Activated CD4-positive, alpha-beta T cell treated with anti-CD3 and anti-CD28 coated beads, Interleukin-2, amount 10 ng/mL, durations not matched to agents 7 days and 5 days (primary cell): Measurements from ENCODE around the gene RBM14. TPM values are rescaled to one million over a fixed set of nuclear protein-coding genes. Genes with fewer than 3 reads are reported as not detected.
A peak's percentile ranks its signal among the peaks of the same experiment; 100 is the strongest.

Experiments
- CTCF ChIA-PET: fragments of 350-600 bp; sonication (Branson Sonifier 250); formaldehyde crosslinking; loops from one replicate; lab custom pipeline; 2021; ENCODE audit warnings: antibody characterized with exemption; lab: Charles Lee
- POLR2A ChIA-PET: fragments of 350-600 bp; sonication (Branson Sonifier 250); formaldehyde crosslinking; loops from one replicate; lab custom pipeline; 2021; ENCODE audit warnings: antibody characterized with exemption; lab: Charles Lee
- DNase-seq: peaks from one replicate; pipeline ENCODE4 v3.0.0-alpha.2; 2020
- H3K27ac Mint-ChIP-seq: one replicate; pipeline ENCODE4 v1.8.0; 2021; ENCODE audit warnings: mild to moderate bottlenecking, moderate library complexity, mixed read lengths
- H3K27me3 Mint-ChIP-seq: one replicate; pipeline ENCODE4 v1.8.0; 2021; ENCODE audit warnings: mixed read lengths
- H3K36me3 Mint-ChIP-seq: one replicate; pipeline ENCODE4 v1.8.0; 2021; ENCODE audit warnings: low read depth, mixed read lengths
- H3K4me1 Mint-ChIP-seq: one replicate; pipeline ENCODE4 v1.8.0; 2021; ENCODE audit warnings: mixed read lengths
- H3K4me3 Mint-ChIP-seq: one replicate; pipeline ENCODE4 v1.8.0; 2021; ENCODE audit warnings: mild to moderate bottlenecking, moderate library complexity, mixed read lengths
- H3K9me3 Mint-ChIP-seq: one replicate; pipeline ENCODE4 v1.8.0; 2021; ENCODE audit warnings: mixed read lengths
- total RNA-seq, 2 experiments: library from RNA; stranded (reverse); gene quantifications; one replicate each; pipeline ENCODE4 v1.2.3, GENCODE V29; 2021

Gene RBM14
- total RNA-seq, 2 experiments from 2014 or later: 124 to 140 TPM

DNA sequence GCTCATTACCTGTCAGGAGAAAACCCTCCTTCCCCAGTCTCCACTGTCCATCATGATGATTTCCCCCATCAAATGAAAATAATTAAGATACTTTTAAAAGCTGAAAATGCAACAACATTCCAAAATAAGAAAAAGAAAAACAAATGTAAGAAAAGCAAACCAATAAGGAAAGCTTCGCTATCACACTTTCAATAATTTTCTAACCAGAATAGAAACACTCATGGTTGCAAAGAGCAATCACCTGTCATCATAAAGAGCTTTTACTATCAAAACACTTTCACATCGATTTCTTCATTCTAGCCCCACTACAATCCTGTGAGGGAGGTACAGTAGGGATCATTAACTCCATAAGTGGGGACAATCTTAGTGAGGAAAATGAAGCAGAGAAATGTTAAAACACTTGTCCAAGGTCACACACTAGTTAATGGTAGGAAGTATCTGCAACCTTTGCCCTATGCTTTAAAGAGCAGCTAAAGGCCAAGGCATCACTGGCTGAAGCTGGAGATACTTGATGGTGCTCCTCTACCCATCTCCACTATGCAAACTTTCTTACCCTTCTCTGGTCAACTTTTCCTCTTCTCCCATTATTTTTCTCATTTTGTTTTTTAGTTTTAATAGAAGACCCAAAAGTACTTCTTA is 58.7 kb downstream of the RBM14 start:
- no peak overlapping the region for H3K27ac Mint-ChIP-seq

GRCh38 chr11:66676282-66676919 is 60.0 kb downstream of the RBM14 start:
- ChIA-PET CTCF (interaction anchor here (1.1 to 3.8 kb wide), 5 partner anchors 31 to 267 kb away, joined by 4 to 30 read pairs (median 14); partner anchors contain the start of gene RCE1), POLR2A (no interaction called here)
- Mint-ChIP-seq H3K36me3 (peaks cover 19% of the 10 kb centered on the region), H3K4me1 (peaks cover 39% of the 10 kb centered on the region), H3K27me3 (no peaks in the 10 kb centered on the region), H3K9me3 (no peaks in the 10 kb centered on the region), H3K4me3 (peak overlapping the region; percentile 93), H3K27ac (peak overlapping the region; percentile 99)
- DNase-seq: no peak

More for the DNA sequence above, 58.7 kb downstream of the RBM14 start:
- DNase-seq: no peak
- no peaks in the 10 kb centered on the region for H3K9me3 Mint-ChIP-seq
- no peaks in the 10 kb centered on the region for H3K27me3 Mint-ChIP-seq
- POLR2A ChIA-PET: no interaction called here
- peaks cover 42% of the 10 kb centered on the region for H3K4me1 Mint-ChIP-seq
- no peak overlapping the region for H3K4me3 Mint-ChIP-seq
- CTCF ChIA-PET: interaction anchor here (0.6 kb wide), 1 partner anchor 83 kb away, joined by 3 read pairs; no protein-coding TSS in a partner anchor
- peaks cover 19% of the 10 kb centered on the region for H3K36me3 Mint-ChIP-seq

Other genes starting within 250 kb of the RBM14 start
- gene SLC29A2, start 244.9 kb upstream of the RBM14 start, total RNA-seq: 1 to 10 TPM; 8.3 to 8.9 TPM
- under 1 TPM; 0.27 to 0.52 TPM for gene NPAS4, start 195.6 kb upstream of the RBM14 start, total RNA-seq
- gene MRPL11, start 177.8 kb upstream of the RBM14 start, total RNA-seq: 10 to 100 TPM; 72.4 to 76.4 TPM
- gene PELI3, start 149.7 kb upstream of the RBM14 start, total RNA-seq: 1 to 10 TPM; 6.7 to 7.2 TPM
- 10 to 100 TPM; 78.4 to 82.3 TPM for gene DPP3, start 136.2 kb upstream of the RBM14 start, total RNA-seq
- gene BBS1, start 106.0 kb upstream of the RBM14 start, total RNA-seq: 10 to 100 TPM; 13.3 to 17.4 TPM
- gene ZDHHC24, start 70.6 kb upstream of the RBM14 start, total RNA-seq: 10 to 100 TPM; 16.8 to 16.9 TPM
- under 1 TPM in 1 of 2 experiments, not detected in 1; 0.23 TPM for gene ACTN3, start 69.7 kb upstream of the RBM14 start, total RNA-seq
- gene CTSF, start 48.0 kb upstream of the RBM14 start, total RNA-seq: 1 to 10 TPM; 3.5 to 3.9 TPM
- under 1 TPM in 1 of 2 experiments, not detected in 1; 0.08 TPM for gene CCDC87, start 23.6 kb upstream of the RBM14 start, total RNA-seq
- gene CCS, start 23.4 kb upstream of the RBM14 start, total RNA-seq: 10 to 100 TPM; 28.8 to 32.6 TPM
- 100 to 1,000 TPM; 124 to 137 TPM for gene RBM4, start 22.1 kb downstream of the RBM14 start, total RNA-seq
- gene RBM4B, start 61.3 kb downstream of the RBM14 start, total RNA-seq: 10 to 100 TPM; 18.1 to 20.4 TPM
- under 1 TPM; 0.25 to 0.35 TPM for gene SPTBN2, start 112.6 kb downstream of the RBM14 start, total RNA-seq
- gene RCE1, start 226.8 kb downstream of the RBM14 start, total RNA-seq: 10 to 100 TPM; 23.1 to 23.7 TPM
- 10 to 100 TPM; 14.1 to 16.6 TPM for gene LRFN4, start 240.4 kb downstream of the RBM14 start, total RNA-seq